ENCODE results near the gene CLEC14A. TPM values are rescaled to one million over a fixed set of nuclear protein-coding genes. Genes with fewer than 3 reads are reported as not detected.

The CLEC14A gene
- polyA plus RNA-seq, 1 of the 3 experiments (the other 2 are of a cell fraction) = 0.02 TPM

- TF ChIP-seq USF2 (IDR thresholded peaks at IDR 0.05; ENCODE audit: borderline replicate concordance, low read depth, low read length) = no peak
- no peak for TF ChIP-seq IRF3 (IDR thresholded peaks at IDR 0.05; ENCODE audit: low read depth, low read length)
- no peak for TF ChIP-seq MAX (IDR thresholded peaks at IDR 0.05; ENCODE audit: low read depth)
- TF ChIP-seq YY1 (IDR thresholded peaks at IDR 0.05; ENCODE audit: low read depth) = no peak
- TF ChIP-seq REST (IDR thresholded peaks at IDR 0.05; ENCODE audit: low read depth, low read length) = no peak
- no peak for TF ChIP-seq EP300 (IDR thresholded peaks at IDR 0.05; ENCODE audit: borderline replicate concordance in 1 of 2, low read depth in 1 of 2, low read length in 1 of 2)
- no peak for TF ChIP-seq FOXM1 (IDR thresholded peaks at IDR 0.05; ENCODE audit: low read depth)
- TF ChIP-seq ZBTB33 (IDR thresholded peaks at IDR 0.05; ENCODE audit: borderline replicate concordance, low read depth) = no peak
- no peak for TF ChIP-seq TCF12 (IDR thresholded peaks at IDR 0.05)
- TF ChIP-seq CTCF (IDR thresholded peaks at IDR 0.05) = no peak
- no peak for TF ChIP-seq POLR2AphosphoS5 (IDR thresholded peaks at IDR 0.05; ENCODE audit: low read depth, low read length)
- TF ChIP-seq PBX3 (IDR thresholded peaks at IDR 0.05) = no peak
- no peak for TF ChIP-seq RXRA (IDR thresholded peaks at IDR 0.05; ENCODE audit: borderline replicate concordance, low read depth)
- no peak for TF ChIP-seq NRF1 (IDR thresholded peaks at IDR 0.05; ENCODE audit: low read depth, low read length)
- no peak for TF ChIP-seq RFX5 (IDR thresholded peaks at IDR 0.05; ENCODE audit: low read length)
- WGBS (ENCODE audit: low lambda C conversion rate) = no CpG with 5 or more reads among the region's 29 CpGs
- H2AFZ ChIP-seq (ENCODE audit: low read depth) = no peak overlapping the region
- DNase-seq = no peak
- no peaks in the 10 kb centered on the region; the same call in 1 of the 2 replicates for H3K27me3 ChIP-seq (ENCODE audit: insufficient read depth)
- H3K36me3 ChIP-seq (replicated peaks in 1 of 2; ENCODE audit: control insufficient read depth in 1 of 2, insufficient read depth in 2 of 2, low read length in 1 of 2) = no peaks in the 10 kb centered on the region
- no peak overlapping the region for H3K9ac ChIP-seq
- ChIA-PET CTCF (no interaction called here), POLR2A (no interaction called here)
- H4K20me1 ChIP-seq (ENCODE audit: insufficient read depth) = no peaks in the 10 kb centered on the region
- H3K9me2 ChIP-seq = no peaks in the 10 kb centered on the region
- no peak overlapping the region for H3K4me2 ChIP-seq
- no peaks in the 10 kb centered on the region for H3K9me3 ChIP-seq
- no peaks in the 10 kb centered on the region for H3K4me1 ChIP-seq (ENCODE audit: control insufficient read depth in 1 of 2, insufficient read depth in 2 of 2, low read depth in 1 of 2, low read length in 1 of 2)
- no peaks in the 10 kb centered on the region for H3F3A ChIP-seq (replicated peaks; ENCODE audit: insufficient read depth)
- no peaks in the 10 kb centered on the region for H3K79me2 ChIP-seq (ENCODE audit: insufficient read depth)
- H3K4me3 ChIP-seq (ENCODE audit: low read depth in 2 of 2, low read length in 1 of 2) = no peak overlapping the region; a peak in 1 of 4 replicates
- no peak overlapping the region for H3K27ac ChIP-seq (ENCODE audit: low read depth in 2 of 2, low read length in 1 of 2)
Measured at GRCh38 chr14:38255408-38255672, 553 bp downstream of the CLEC14A start.

Measured in SK-N-SH (cell line).